ENCODE data around the gene TMEM178A. TPM values are rescaled to one million over a fixed set of nuclear protein-coding genes. Genes with fewer than 3 reads are reported as not detected.

TMEM178A gene
- total RNA-seq, 1 experiment from 2014 or later = 7.5 TPM

- H3K4ac ChIP-seq (ENCODE audit: low read depth, low read length) = no peak overlapping the region
- no peak overlapping the region for H3K4me2 ChIP-seq (ENCODE audit: insufficient read depth, insufficient read length, low read length)
- H4K20me1 ChIP-seq (ENCODE audit: control insufficient read depth, insufficient read depth, insufficient read length) = no peaks in the 10 kb centered on the region
- WGBS (ENCODE audit: extremely low coverage, insufficient read length, low lambda C conversion rate) = no CpG with 5 or more reads among the region's 4 CpGs
- H4K8ac ChIP-seq (replicated peaks; ENCODE audit: insufficient read length, low read depth, low read length) = no peak overlapping the region
- H2BK12ac ChIP-seq (ENCODE audit: insufficient read length, low read depth, low read length) = no peak overlapping the region
- no peaks in the 10 kb centered on the region for H3K23me2 ChIP-seq (ENCODE audit: insufficient read length, low read depth, low read length, poor library complexity, severe bottlenecking)
- H4K5ac ChIP-seq (ENCODE audit: insufficient read length, low read depth, low read length) = no peak overlapping the region
- no peak overlapping the region for H2BK5ac ChIP-seq (ENCODE audit: insufficient read length, low read length)
- no peak for DNase-seq
- H3K27me3 ChIP-seq (ENCODE audit: insufficient read depth, low read length) = no peaks in the 10 kb centered on the region
- no peaks in the 10 kb centered on the region for H3K9me3 ChIP-seq (ENCODE audit: control insufficient read depth, low read depth, low read length)
- no peak for TF ChIP-seq CTCF (conservative IDR thresholded peaks at IDR 0.05)
- H3K79me1 ChIP-seq (ENCODE audit: insufficient read depth, low read depth, low read length, poor library complexity, severe bottlenecking) = no peaks in the 10 kb centered on the region
- no peak overlapping the region for H3K14ac ChIP-seq (ENCODE audit: insufficient read depth, low read length)
- no peak overlapping the region for H2BK15ac ChIP-seq (ENCODE audit: low read depth, low read length)
- Mint-ChIP-seq H3K4me3 (no peak overlapping the region), H3K36me3 (ENCODE audit: insufficient read depth in 1 of 3, low read depth in 3 of 3) (peaks cover 27 to 64% (median 63%) of the 10 kb centered on the region in 3 experiments; a peak in 6 of 7 replicates), H3K4me1 (peaks cover 0 to 4% of the 10 kb centered on the region in 2 experiments; a peak in 1 of 4 replicates), H3K9me3 (no peaks in the 10 kb centered on the region), H3K27ac (no peak overlapping the region; a peak in 1 of 7 replicates), H3K27me3 (ENCODE audit: low read depth) (no peaks in the 10 kb centered on the region)
- no peaks in the 10 kb centered on the region for H3K4me1 ChIP-seq (ENCODE audit: insufficient read depth, low read length)
- no peak overlapping the region for H2BK20ac ChIP-seq (ENCODE audit: low read depth, low read length, poor library complexity, severe bottlenecking)
- no peak overlapping the region for H3K23ac ChIP-seq (ENCODE audit: insufficient read length, low read depth, low read length)
- H3K27ac ChIP-seq (ENCODE audit: insufficient read length, low read depth, low read length) = no peak overlapping the region
- H2BK120ac ChIP-seq (ENCODE audit: low read depth, low read length, poor library complexity, severe bottlenecking) = no peak overlapping the region
- H3K79me2 ChIP-seq (ENCODE audit: insufficient read depth, low read length) = no peaks in the 10 kb centered on the region
- H3K9ac ChIP-seq (ENCODE audit: extremely low read depth, insufficient read length, low read length) = no peak overlapping the region
- H2AFZ ChIP-seq (ENCODE audit: low read length) = no peak overlapping the region
- no peak overlapping the region for H2AK5ac ChIP-seq (ENCODE audit: insufficient read length, low read length)
- H3T11ph ChIP-seq (ENCODE audit: low read length) = no peak overlapping the region
- no peak overlapping the region for H3K18ac ChIP-seq (ENCODE audit: insufficient read length, low read depth, low read length)
- no peak overlapping the region for H4K91ac ChIP-seq (ENCODE audit: insufficient read length, low read depth, low read length)
- no peak overlapping the region for H3K56ac ChIP-seq (ENCODE audit: insufficient read length, low read depth, low read length)
Measured at GRCh38 chr2:39757156-39757555, 91.4 kb downstream of the TMEM178A start.

All from H9 (cell line).